NB4 (cell line): ENCODE data around the gene CYBA.

Source experiments
- DNase-seq: peaks from one replicate; pipeline ENCODE4 v3.0.0; 2010; ENCODE audit warnings: low read depth
- H3K4me3 ChIP-seq: one replicate; pipeline ENCODE4 v1.5.1; 2011; ENCODE audit warnings: mild to moderate bottlenecking, low read depth, low read length, moderate library complexity
- MYC ChIP-seq: IDR thresholded peaks from 2 replicates; pipeline ENCODE4 v1.6.1; 2011; ENCODE audit warnings: low read depth, low read length
- POLR2A ChIP-seq: IDR thresholded peaks from 2 replicates; pipeline ENCODE4 v1.6.1; 2011; ENCODE audit warnings: mild to moderate bottlenecking; ENCODE audit not compliant: insufficient read length; ENCODE audit errors: extremely low read depth
- TF ChIP-seq, protein P1 (sequence below): IDR thresholded peaks from 2 replicates; pipeline ENCODE4 v1.6.1; 2011; ENCODE audit warnings: low read depth, low read length
- TF ChIP-seq, protein P2 (sequence below): IDR thresholded peaks from one replicate; pipeline ENCODE4 v1.5.1; 2012; ENCODE audit warnings: low read depth, low read length

Gene CYBA

DNA sequence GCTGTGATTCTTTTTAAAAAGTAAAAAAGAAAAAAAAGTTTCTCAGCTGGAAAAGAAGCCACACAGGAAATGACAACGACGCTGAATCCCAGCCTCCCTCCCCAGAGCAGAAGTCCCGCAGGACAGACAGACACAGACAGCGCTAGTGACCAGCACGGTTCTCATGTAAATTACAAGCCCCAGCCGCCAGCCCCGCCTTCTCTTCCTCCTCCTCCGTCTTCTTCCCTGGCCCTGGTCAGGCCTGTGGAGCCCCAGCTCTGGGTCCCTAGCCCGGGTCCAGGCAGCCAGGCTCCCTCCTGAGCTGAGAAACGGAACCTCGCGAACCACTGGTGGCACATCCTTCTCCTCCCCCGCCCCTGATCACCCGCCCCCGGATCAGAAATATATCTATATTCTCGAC lies 19.5 kb downstream of the CYBA start:
- no peak for TF ChIP-seq POLR2A
- TF ChIP-seq, protein P1, sequence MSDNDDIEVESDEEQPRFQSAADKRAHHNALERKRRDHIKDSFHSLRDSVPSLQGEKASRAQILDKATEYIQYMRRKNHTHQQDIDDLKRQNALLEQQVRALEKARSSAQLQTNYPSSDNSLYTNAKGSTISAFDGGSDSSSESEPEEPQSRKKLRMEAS: no peak
- DNase-seq: no peak
- no peak overlapping the region for H3K4me3 ChIP-seq

DNA sequence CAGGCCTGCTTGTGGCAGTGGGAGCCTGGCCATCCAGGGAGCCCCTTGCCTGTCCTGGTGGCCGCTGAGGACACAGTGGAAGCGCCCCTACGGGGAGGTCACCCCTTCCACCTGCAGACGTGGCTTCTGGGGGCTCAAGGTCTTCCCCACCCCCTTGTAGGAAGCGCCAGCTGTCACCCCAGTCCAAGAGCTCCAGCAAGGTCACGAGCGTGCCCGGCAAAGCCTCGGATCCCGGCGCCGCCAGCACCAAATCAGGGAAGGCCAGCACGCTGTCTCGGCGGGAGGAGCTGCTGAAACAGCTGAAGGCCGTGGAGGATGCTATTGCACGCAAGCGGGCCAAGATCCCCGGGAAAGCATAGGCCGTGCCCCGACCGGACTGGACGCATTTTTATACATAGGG lies 19.9 kb downstream of the CYBA start:
- no peak for DNase-seq
- TF ChIP-seq POLR2A: no peak
- TF ChIP-seq, protein P2, sequence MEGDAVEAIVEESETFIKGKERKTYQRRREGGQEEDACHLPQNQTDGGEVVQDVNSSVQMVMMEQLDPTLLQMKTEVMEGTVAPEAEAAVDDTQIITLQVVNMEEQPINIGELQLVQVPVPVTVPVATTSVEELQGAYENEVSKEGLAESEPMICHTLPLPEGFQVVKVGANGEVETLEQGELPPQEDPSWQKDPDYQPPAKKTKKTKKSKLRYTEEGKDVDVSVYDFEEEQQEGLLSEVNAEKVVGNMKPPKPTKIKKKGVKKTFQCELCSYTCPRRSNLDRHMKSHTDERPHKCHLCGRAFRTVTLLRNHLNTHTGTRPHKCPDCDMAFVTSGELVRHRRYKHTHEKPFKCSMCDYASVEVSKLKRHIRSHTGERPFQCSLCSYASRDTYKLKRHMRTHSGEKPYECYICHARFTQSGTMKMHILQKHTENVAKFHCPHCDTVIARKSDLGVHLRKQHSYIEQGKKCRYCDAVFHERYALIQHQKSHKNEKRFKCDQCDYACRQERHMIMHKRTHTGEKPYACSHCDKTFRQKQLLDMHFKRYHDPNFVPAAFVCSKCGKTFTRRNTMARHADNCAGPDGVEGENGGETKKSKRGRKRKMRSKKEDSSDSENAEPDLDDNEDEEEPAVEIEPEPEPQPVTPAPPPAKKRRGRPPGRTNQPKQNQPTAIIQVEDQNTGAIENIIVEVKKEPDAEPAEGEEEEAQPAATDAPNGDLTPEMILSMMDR: no peak
- TF ChIP-seq, protein P1: no peak
- TF ChIP-seq MYC: no peak
- no peak overlapping the region for H3K4me3 ChIP-seq

GRCh38 chr16:88630433-88630832 lies 20.4 kb downstream of the CYBA start:
- no peak for DNase-seq
- H3K4me3 ChIP-seq: no peak overlapping the region
- TF ChIP-seq, protein P1: no peak
- TF ChIP-seq POLR2A: no peak
- TF ChIP-seq, protein P2: no peak
- TF ChIP-seq MYC: no peak

DNA sequence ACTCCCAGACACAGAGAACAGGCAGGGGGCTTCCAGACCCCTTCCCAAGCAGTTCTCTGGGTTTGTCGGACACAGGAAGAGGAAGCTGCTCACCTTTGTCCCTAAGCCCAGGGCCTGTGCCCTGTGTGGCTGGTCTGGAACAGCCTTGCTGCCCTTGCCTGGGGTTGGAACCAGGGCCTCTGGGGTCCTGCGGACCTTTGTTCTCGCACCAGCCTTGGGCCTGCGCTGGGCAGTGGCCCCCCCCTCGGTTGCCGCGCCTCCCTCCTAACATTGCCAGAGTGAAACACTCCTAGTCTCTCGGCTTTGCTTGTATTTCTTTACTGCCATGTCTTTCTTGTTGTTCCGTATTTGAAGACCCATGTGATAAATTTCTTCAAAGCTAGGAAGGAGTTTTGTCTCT lies 21.0 kb downstream of the CYBA start:
- DNase-seq: no peak
- TF ChIP-seq, protein P1: no peak
- TF ChIP-seq, protein P2: no peak
- TF ChIP-seq MYC (no peak), POLR2A (no peak)
- no peak overlapping the region for H3K4me3 ChIP-seq

- peak; percentile 66 for DNase-seq
- no peak overlapping the region for H3K4me3 ChIP-seq
- TF ChIP-seq, protein P2: peak; percentile 60
- TF ChIP-seq, protein P1: no peak
Observed at GRCh38 chr16:88628512-88628974, 22.3 kb downstream of the CYBA start.

DNA sequence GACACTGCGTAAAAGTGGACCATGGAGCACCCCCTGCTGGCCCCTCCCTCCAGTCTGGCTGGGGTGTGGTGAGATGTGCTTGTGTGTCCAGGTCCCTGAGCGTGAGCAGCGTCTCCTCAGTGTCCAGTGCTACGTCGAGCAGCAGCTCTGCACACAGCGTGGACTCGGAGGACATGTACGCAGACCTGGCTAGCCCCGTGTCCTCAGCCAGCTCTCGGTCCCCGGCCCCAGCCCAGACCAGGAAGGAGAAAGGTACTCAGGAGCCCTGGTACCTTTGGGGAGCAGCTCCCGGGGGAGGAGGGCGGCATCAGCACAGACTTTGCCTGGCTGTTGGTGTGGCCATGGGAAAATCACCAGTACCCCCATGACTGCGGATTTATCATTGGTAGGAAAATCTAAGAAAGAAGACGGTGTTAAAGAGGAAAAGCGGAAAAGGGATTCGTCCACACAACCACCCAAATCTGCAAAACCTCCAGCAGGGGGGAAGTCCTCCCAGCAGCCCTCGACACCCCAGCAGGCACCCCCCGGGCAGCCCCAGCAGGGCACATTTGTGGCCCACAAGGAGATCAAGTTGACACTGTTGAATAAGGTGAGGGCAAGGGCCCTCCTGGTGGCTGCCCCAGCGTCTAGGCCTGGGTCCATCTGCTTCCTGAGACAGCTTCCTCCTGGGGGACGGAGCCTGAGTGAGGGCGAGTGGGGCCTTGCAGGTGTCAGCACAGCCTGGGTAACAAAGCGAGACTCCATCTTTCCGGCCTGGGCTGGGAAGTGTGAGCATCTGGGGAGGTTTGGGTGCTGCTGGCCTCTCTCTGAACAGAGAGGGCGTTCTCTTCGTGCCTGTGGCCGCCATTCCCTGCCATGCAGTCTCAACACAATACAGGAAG lies 23.1 kb downstream of the CYBA start:
- no peak for DNase-seq
- H3K4me3 ChIP-seq: no peak overlapping the region
- TF ChIP-seq POLR2A (no peak), MYC (no peak)
- TF ChIP-seq, protein P1: no peak
- TF ChIP-seq, protein P2: no peak
